Vagina (tissue), 2 donors: Measurements from ENCODE around the gene EARS2. TPM values are rescaled to one million over a fixed set of nuclear protein-coding genes. Genes with fewer than 3 reads are reported as not detected.
A peak's percentile ranks its signal among the peaks of the same experiment; 100 is the strongest.
"Not testable (repeated sequence)": the region's sequence is repeated elsewhere in the genome, so short reads cannot be mapped to it uniquely, and the experiment has no call there.

ENCODE experiments used
- DNase-seq, 2 donors: peaks; one replicate each; pipeline ENCODE4 v3.0.0-alpha.2; 2017; ENCODE audit errors: extremely low spot score in 2 of 2
- H3K27ac ChIP-seq: fragments of 200-600 bp; sonication (generic); one replicate; pipeline ENCODE4 v1.5.1; 2019
- H3K27me3 ChIP-seq: fragments of 200-600 bp; sonication (generic); one replicate; pipeline ENCODE4 v1.5.1; 2019
- H3K36me3 ChIP-seq, 2 donors: fragments of 200-600 bp; sonication (generic); one replicate each; pipeline ENCODE4 v1.5.1; 2017 to 2019
- H3K4me1 ChIP-seq: fragments of 200-600 bp; sonication (generic); one replicate; pipeline ENCODE4 v1.5.1; 2019
- H3K4me3 ChIP-seq, 2 donors: fragments of 200-600 bp; sonication (generic); 1 replicate in 1 of 2; 2 replicates in 1 of 2; pipeline ENCODE4 v1.5.1; 2016 to 2019
- H3K9me3 ChIP-seq: fragments of 200-600 bp; sonication (generic); one replicate; pipeline ENCODE4 v1.5.1; 2019
- POLR2A ChIP-seq, 2 donors: fragments of 450-650 bp; IDR thresholded peaks; one replicate each; pipeline ENCODE4 v1.6.1; 2017; ENCODE audit warnings: antibody characterized with exemption in 2 of 2, mild to moderate bottlenecking in 2 of 2, moderate library complexity in 2 of 2
- POLR2AphosphoS5 ChIP-seq, 2 donors: sonication (generic); formaldehyde crosslinking; IDR thresholded peaks; one replicate each; pipeline ENCODE4 v1.9.0; 2017; ENCODE audit warnings: antibody characterized with exemption in 2 of 2, mild to moderate bottlenecking in 2 of 2, low read depth in 1 of 2; ENCODE audit not compliant: insufficient read depth in 1 of 2
- intact Hi-C: fragments of 100-400 bp; cut with DNase I; formaldehyde crosslinking; loops from one replicate; pipeline ENCODE4 v1.15.1; 2023
- total RNA-seq: library from RNA; depleted of rRNA; stranded (reverse); fragments of >200 nt; gene quantifications from one replicate; pipeline ENCODE4 v1.2.3, GENCODE V29; 2016
- TF ChIP-seq, protein P1 (sequence below), 3 experiments: fragments of 450-650 bp in 2 of 3; fragments of 200-600 bp in 1 of 3; sonication (generic) in 1 of 3; IDR thresholded peaks; one replicate each; pipeline ENCODE4 v1.5.1; 2017 to 2019; ENCODE audit warnings: antibody characterized with exemption in 3 of 3, mild to moderate bottlenecking in 2 of 3, moderate library complexity in 2 of 3

The EARS2 gene
- total RNA-seq, 1 donor from 2014 or later: 46.7 TPM

DNA sequence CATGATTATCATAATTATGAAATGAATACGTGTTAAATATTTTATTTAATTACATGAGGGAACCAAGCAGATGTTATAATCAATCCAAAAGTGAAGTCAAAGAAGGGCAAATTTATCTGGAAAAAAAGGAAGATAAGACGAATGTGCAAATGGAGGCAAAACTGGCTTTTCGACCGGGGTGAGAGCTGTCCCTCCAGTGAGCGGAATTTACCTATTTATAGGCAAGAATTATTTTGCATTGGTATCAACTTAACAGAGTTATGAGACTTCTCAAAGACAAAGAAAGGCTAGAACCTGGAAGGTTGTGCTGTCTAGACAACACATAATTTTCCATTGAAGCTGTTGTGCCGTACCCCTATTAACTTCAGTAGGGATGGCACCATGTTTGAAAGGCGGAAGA lies 45.4 kb downstream of the EARS2 start:
- intact Hi-C loops: no loop called here
- no peak for TF ChIP-seq POLR2A (IDR thresholded peaks at IDR 0.05)
- TF ChIP-seq, protein P1, sequence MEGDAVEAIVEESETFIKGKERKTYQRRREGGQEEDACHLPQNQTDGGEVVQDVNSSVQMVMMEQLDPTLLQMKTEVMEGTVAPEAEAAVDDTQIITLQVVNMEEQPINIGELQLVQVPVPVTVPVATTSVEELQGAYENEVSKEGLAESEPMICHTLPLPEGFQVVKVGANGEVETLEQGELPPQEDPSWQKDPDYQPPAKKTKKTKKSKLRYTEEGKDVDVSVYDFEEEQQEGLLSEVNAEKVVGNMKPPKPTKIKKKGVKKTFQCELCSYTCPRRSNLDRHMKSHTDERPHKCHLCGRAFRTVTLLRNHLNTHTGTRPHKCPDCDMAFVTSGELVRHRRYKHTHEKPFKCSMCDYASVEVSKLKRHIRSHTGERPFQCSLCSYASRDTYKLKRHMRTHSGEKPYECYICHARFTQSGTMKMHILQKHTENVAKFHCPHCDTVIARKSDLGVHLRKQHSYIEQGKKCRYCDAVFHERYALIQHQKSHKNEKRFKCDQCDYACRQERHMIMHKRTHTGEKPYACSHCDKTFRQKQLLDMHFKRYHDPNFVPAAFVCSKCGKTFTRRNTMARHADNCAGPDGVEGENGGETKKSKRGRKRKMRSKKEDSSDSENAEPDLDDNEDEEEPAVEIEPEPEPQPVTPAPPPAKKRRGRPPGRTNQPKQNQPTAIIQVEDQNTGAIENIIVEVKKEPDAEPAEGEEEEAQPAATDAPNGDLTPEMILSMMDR (IDR thresholded peaks at IDR 0.05): no peak
- TF ChIP-seq POLR2AphosphoS5 (IDR thresholded peaks at IDR 0.05; ENCODE audit: insufficient read depth in 1 of 2, low read depth in 1 of 2): no peak
- Histone ChIP-seq H3K4me3 (no peak overlapping the region), H3K4me1 (peaks cover 26% of the 10 kb centered on the region), H3K9me3 (no peaks in the 10 kb centered on the region), H3K27me3 (no peaks in the 10 kb centered on the region), H3K27ac (no peak overlapping the region), H3K36me3 (no peaks in the 10 kb centered on the region)
- DNase-seq: no peak

GRCh38 chr16:23510915-23511270 lies 46.3 kb downstream of the EARS2 start:
- H3K36me3 ChIP-seq, H3K27me3 ChIP-seq, H3K9me3 ChIP-seq, intact Hi-C loops, DNase-seq: not testable (repeated sequence)
- H3K4me1 ChIP-seq: peaks cover 34% of the 10 kb centered on the region
- peak overlapping the region; percentile 93 for H3K27ac ChIP-seq
- peak overlapping the region; percentile 89 to 98 for H3K4me3 ChIP-seq

DNA sequence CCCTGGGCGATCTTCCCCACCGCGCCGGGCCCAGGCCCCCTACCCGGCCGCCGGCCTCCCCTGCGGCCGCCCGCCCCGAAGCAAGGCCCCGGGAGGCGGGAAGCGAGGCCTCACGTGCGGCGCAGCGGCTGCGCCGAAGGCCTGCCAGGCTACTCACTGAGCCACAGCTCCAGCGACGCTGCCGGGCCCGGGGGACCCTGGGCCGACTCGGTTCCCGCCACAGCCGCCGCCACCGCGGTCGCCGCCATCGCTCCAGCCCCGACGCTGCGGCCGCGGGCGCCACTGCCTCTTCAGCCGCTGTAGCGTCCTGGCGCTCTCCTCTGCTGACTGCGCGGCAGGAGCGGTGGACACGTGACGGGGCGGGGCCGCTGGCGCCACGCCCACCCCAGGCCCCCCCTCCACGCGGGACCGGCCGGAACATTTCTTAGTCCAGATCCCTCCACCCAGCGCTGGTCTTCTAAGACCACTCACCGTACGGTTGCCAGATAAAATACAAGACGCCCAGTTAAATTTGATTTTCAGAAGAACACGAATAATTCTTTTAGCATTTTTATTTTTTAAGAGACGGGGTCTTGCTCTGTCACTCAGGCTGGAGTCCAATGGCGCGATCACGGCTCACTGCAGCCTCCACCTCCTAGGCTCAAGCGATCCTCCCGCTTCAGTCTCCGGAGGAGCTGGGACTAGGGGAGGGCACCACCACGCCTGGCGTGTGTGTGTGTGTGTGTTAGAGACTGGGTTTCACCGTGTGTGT lies 46.8 kb downstream of the EARS2 start, which contains the start of gene GGA2:
Gene GGA2, minus strand, starts transcription at position 331 of the 751 bp plus-strand sequence. Its CDS starts 83 bp downstream, at position 248.
- Histone ChIP-seq H3K27me3 (no peaks in the 10 kb centered on the region), H3K4me3 (peak within 1 kb of the TSS; percentile 89 to 98), H3K9me3 (no peaks in the 10 kb centered on the region), H3K36me3 (no peaks in the 10 kb centered on the region), H3K27ac (peak within 1 kb of the TSS; percentile 93), H3K4me1 (peaks cover 40% of the 10 kb centered on the region)
- TF ChIP-seq POLR2AphosphoS5 (IDR thresholded peaks at IDR 0.05; ENCODE audit: insufficient read depth in 1 of 2, low read depth in 1 of 2) (peak in 1 of 2 donors; percentile 86), POLR2A (IDR thresholded peaks at IDR 0.05) (peak; percentile 13 to 95)
- TF ChIP-seq, protein P1 (IDR thresholded peaks at IDR 0.05): no peak
- DNase-seq: no peak
- intact Hi-C loops: no loop called here

- TF ChIP-seq, protein P1 (IDR thresholded peaks at IDR 0.05): no peak
- TF ChIP-seq POLR2AphosphoS5 (IDR thresholded peaks at IDR 0.05; ENCODE audit: insufficient read depth in 1 of 2, low read depth in 1 of 2) (no peak), POLR2A (IDR thresholded peaks at IDR 0.05) (no peak)
- Histone ChIP-seq H3K4me3 (peak overlapping the region; percentile 89 to 98), H3K27ac (peak overlapping the region; percentile 93), H3K36me3 (no peaks in the 10 kb centered on the region), H3K9me3 (no peaks in the 10 kb centered on the region), H3K4me1 (peaks cover 46% of the 10 kb centered on the region), H3K27me3 (no peaks in the 10 kb centered on the region)
- DNase-seq: no peak
- intact Hi-C loops: no loop called here
Measured at GRCh38 chr16:23509782-23510163, 47.4 kb downstream of the EARS2 start.

DNA sequence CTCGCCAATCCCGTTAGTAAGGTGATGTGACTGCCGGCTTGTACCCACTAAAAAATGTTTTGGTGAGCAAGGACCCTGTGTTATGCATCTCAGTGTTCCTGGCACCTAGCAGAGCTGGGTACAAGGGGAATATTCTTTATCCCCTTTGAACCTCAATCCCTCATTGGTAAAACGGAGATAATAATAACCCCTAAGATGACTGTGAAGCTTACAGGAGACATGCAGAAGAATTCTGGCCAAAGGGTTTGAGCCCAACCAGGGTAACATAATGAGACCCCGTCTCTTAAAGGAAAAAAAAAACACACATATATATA lies 47.8 kb downstream of the EARS2 start:
- Histone ChIP-seq H3K36me3 (no peaks in the 10 kb centered on the region), H3K27ac (peak overlapping the region; percentile 93), H3K9me3 (no peaks in the 10 kb centered on the region), H3K4me1 (peaks cover 49% of the 10 kb centered on the region), H3K4me3 (peak overlapping the region; percentile 89 to 98), H3K27me3 (no peaks in the 10 kb centered on the region)
- DNase-seq: no peak
- intact Hi-C loops: no loop called here
- TF ChIP-seq, protein P1 (IDR thresholded peaks at IDR 0.05): no peak
- no peak for TF ChIP-seq POLR2A (IDR thresholded peaks at IDR 0.05)
- TF ChIP-seq POLR2AphosphoS5 (IDR thresholded peaks at IDR 0.05; ENCODE audit: insufficient read depth in 1 of 2, low read depth in 1 of 2): no peak
